ENCODE data around the gene ATP6V1B1.

Gene ATP6V1B1

GRCh38 chr2:70935468-70936164, at the start of gene ATP6V1B1:
TSS of gene ATP6V1B1 (plus strand) at chr2:70935900. CDS start at chr2:70935955, 55 bp downstream.
- Mint-ChIP-seq H3K27ac (no peak within 1 kb of the TSS), H3K27me3 (peaks cover 7% of the 10 kb centered on the region), H3K4me1 (no peaks in the 10 kb centered on the region), H3K4me3 (no peak within 1 kb of the TSS), H3K36me3 (ENCODE audit: low read depth) (no peaks in the 10 kb centered on the region), H3K9me3 (no peaks in the 10 kb centered on the region)
- ATAC-seq (no peak), DNase-seq (no peak)

DNA sequence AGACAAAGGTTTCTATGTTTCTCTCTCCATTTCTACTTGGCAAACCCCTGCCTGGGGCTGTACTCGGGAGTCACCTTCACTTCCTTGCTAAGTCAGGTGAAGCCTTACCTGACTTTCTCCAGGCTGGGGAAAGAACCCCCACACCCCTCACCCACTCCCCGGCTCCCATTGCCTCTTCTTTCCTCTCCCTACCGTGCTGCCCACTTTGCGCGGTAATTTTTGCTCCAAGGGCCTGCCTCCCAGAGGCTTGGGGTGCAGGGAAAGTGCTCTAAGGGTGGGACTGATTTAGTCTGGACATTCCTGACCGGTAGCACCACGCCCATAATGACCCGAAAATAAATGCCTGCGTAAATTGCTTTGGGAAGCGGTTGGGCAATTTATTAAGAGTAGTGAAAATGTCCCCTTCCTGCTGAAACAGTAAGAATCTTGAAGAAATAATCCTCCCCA, 49.1 kb upstream of the ATP6V1B1 start:
- H3K36me3 Mint-ChIP-seq (ENCODE audit: low read depth): no peaks in the 10 kb centered on the region
- DNase-seq: no peak
- no peak overlapping the region for H3K27ac Mint-ChIP-seq
- peak overlapping the region; percentile 63 for H3K4me3 Mint-ChIP-seq
- no peak for ATAC-seq
- peaks cover 86% of the 10 kb centered on the region for H3K27me3 Mint-ChIP-seq
- peaks cover 26% of the 10 kb centered on the region for H3K4me1 Mint-ChIP-seq
- no peaks in the 10 kb centered on the region for H3K9me3 Mint-ChIP-seq

DNA sequence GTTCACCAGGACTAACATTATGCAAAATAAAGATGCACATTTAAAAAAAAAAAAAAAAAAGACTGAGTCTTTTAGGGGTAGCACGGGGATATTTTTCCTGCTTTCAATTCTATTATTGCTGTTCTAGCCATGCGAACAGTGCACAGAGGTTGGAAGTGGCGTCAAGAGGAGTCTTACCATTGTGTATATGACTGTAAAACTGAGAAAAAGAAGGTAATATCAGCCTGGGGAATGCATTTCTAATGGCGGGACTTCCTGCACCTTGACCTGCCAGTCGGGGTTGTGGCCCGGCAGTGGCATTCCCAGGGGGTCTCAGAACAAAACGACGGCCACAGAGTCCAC, 48.5 kb upstream of the ATP6V1B1 start:
- ATAC-seq (no peak), DNase-seq (no peak)
- Mint-ChIP-seq H3K36me3 (ENCODE audit: low read depth) (no peaks in the 10 kb centered on the region), H3K27me3 (peaks cover 83% of the 10 kb centered on the region), H3K4me3 (peak overlapping the region; percentile 63), H3K9me3 (no peaks in the 10 kb centered on the region), H3K4me1 (peaks cover 26% of the 10 kb centered on the region), H3K27ac (peak overlapping the region; percentile 60)

GRCh38 chr2:70887550-70888246, 48.0 kb upstream of the ATP6V1B1 start:
- Mint-ChIP-seq H3K4me3 (peak overlapping the region; percentile 57), H3K36me3 (ENCODE audit: low read depth) (no peaks in the 10 kb centered on the region), H3K27ac (no peak overlapping the region), H3K9me3 (no peaks in the 10 kb centered on the region), H3K4me1 (peaks cover 26% of the 10 kb centered on the region), H3K27me3 (peaks cover 83% of the 10 kb centered on the region)
- ATAC-seq (no peak), DNase-seq (peak; percentile 58)

DNA sequence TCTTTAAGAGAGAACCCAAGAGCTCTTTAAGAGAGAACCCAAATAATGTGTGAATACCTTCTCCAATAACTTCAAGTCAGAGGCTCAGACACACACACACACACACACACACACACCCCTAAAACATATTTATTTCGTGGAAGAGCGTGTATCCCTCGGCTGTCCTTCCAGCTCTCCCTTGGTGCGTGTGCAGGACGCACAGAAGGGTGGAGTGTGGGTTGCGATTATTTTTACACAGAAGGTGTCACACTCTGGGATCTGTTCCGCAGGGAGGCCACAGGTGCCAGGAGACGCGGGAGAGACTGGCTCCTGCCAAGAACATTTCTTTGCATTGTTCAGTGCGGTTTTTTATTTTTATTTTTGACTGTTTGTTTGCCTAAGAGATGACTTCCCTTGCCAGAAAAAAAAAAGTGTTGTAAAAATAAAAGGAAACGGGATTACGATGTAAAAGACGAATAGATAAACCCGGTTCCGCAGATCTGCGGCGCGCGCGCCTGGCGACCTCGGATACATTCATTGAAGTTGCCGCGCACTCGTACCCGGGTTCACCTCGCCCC, 47.3 kb upstream of the ATP6V1B1 start:
- ATAC-seq (no peak), DNase-seq (no peak)
- H3K36me3 Mint-ChIP-seq (ENCODE audit: low read depth): no peaks in the 10 kb centered on the region
- peak overlapping the region; percentile 57 for H3K4me3 Mint-ChIP-seq
- H3K9me3 Mint-ChIP-seq: no peaks in the 10 kb centered on the region
- H3K27me3 Mint-ChIP-seq: peaks cover 84% of the 10 kb centered on the region
- H3K27ac Mint-ChIP-seq: no peak overlapping the region
- peaks cover 26% of the 10 kb centered on the region for H3K4me1 Mint-ChIP-seq

DNA sequence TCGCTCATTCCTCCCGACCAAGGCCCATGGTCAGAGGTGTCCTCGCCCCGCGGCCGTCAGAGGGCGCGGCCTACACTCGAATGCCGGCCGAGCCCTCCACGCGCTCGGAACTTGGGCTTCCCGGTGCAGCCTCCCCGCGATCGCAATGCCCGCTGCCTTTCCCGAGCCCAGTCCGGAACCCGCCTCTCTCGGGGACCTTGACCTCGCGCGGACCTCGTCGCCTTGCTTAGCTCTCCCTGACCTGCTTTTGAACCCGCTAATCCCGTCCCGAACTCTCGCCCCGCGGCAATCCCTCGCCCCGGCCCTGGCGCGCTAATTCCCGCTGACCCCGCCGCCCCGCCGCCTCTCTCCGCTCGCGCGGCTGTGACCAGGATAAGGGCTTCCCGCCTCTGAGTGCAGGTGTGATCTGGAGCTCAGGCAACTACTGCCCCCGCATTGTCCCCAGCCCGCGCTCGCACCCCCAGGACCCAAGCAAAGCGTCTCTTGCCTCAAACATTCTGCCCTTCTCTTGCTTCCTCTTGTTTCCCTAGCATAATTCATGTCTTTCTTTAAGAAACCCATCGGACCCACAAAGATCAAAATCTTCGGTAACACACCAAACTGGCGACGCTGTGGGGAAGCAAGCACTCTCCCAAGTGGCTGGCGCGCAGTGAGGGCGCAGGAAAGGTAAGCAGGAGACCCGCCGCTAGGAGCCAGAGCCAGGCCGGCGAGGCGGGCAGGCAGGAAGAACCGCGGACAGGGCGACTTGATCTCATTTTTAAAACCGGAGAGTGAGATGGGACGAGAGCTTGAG, 46.6 kb upstream of the ATP6V1B1 start:
- DNase-seq: no peak
- H3K9me3 Mint-ChIP-seq: no peaks in the 10 kb centered on the region
- peak overlapping the region; percentile 57 for H3K4me3 Mint-ChIP-seq
- peak overlapping the region; percentile 22 for H3K27ac Mint-ChIP-seq
- H3K27me3 Mint-ChIP-seq: peaks cover 85% of the 10 kb centered on the region
- H3K36me3 Mint-ChIP-seq (ENCODE audit: low read depth): no peaks in the 10 kb centered on the region
- no peak for ATAC-seq
- H3K4me1 Mint-ChIP-seq: peaks cover 26% of the 10 kb centered on the region

GRCh38 chr2:70889716-70890037, 46.0 kb upstream of the ATP6V1B1 start:
- H3K4me1 Mint-ChIP-seq: peaks cover 26% of the 10 kb centered on the region

GRCh38 chr2:70890469-70891065, 45.1 kb upstream of the ATP6V1B1 start:
- ATAC-seq (no peak), DNase-seq (no peak)
- no peak overlapping the region for H3K27ac Mint-ChIP-seq
- H3K27me3 Mint-ChIP-seq: peaks cover 89% of the 10 kb centered on the region
- H3K4me3 Mint-ChIP-seq: no peak overlapping the region
- H3K36me3 Mint-ChIP-seq (ENCODE audit: low read depth): no peaks in the 10 kb centered on the region
- peaks cover 26% of the 10 kb centered on the region for H3K4me1 Mint-ChIP-seq
- no peaks in the 10 kb centered on the region for H3K9me3 Mint-ChIP-seq

More at GRCh38 chr2:70889716-70890037, 46.0 kb upstream of the ATP6V1B1 start:
- DNase-seq (no peak), ATAC-seq (no peak)
- H3K36me3 Mint-ChIP-seq (ENCODE audit: low read depth): no peaks in the 10 kb centered on the region
- H3K9me3 Mint-ChIP-seq: no peaks in the 10 kb centered on the region
- H3K4me3 Mint-ChIP-seq: no peak overlapping the region
- H3K27ac Mint-ChIP-seq: no peak overlapping the region
- H3K27me3 Mint-ChIP-seq: peaks cover 86% of the 10 kb centered on the region

- no peaks in the 10 kb centered on the region for H3K9me3 Mint-ChIP-seq
- peaks cover 91% of the 10 kb centered on the region for H3K27me3 Mint-ChIP-seq
- no peak for DNase-seq
- no peak overlapping the region for H3K27ac Mint-ChIP-seq
- no peaks in the 10 kb centered on the region for H3K36me3 Mint-ChIP-seq (ENCODE audit: low read depth)
- ATAC-seq: no peak
- H3K4me3 Mint-ChIP-seq: no peak overlapping the region
- peaks cover 26% of the 10 kb centered on the region for H3K4me1 Mint-ChIP-seq
Measured at GRCh38 chr2:70891572-70892357, 43.9 kb upstream of the ATP6V1B1 start.

DNA sequence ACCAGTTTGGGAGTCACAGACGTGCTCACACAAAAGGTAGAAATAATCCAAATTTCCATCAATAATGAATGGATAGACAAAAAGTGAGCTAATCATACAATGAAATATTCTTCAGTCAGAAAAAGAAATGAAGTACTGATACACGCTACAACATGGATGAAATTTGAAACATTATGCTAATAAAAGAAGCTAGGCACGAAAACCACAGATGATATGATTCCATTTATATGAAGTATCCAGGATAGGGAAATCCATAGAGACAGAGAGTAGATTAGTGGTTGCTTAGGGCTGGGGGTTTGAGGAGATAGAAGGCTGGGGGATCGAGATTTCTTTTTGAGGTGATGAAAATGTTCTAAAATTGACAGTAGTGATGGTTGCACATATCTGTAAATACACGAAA, 43.0 kb upstream of the ATP6V1B1 start:
- Mint-ChIP-seq H3K4me1 (peaks cover 22% of the 10 kb centered on the region), H3K36me3 (ENCODE audit: low read depth) (no peaks in the 10 kb centered on the region), H3K4me3 (no peak overlapping the region), H3K9me3 (no peaks in the 10 kb centered on the region), H3K27ac (no peak overlapping the region), H3K27me3 (peaks cover 93% of the 10 kb centered on the region)
- DNase-seq (no peak), ATAC-seq (no peak)

GRCh38 chr2:70893186-70893585, 42.5 kb upstream of the ATP6V1B1 start:
- no peak for DNase-seq
- H3K27me3 Mint-ChIP-seq: peaks cover 93% of the 10 kb centered on the region
- peaks cover 17% of the 10 kb centered on the region for H3K4me1 Mint-ChIP-seq
- H3K36me3 Mint-ChIP-seq (ENCODE audit: low read depth): no peaks in the 10 kb centered on the region
- H3K4me3 Mint-ChIP-seq: no peak overlapping the region
- H3K9me3 Mint-ChIP-seq: no peaks in the 10 kb centered on the region
- no peak overlapping the region for H3K27ac Mint-ChIP-seq
- no peak for ATAC-seq

GRCh38 chr2:70894765-70895164, 40.9 kb upstream of the ATP6V1B1 start:
- DNase-seq: no peak
- H3K36me3 Mint-ChIP-seq (ENCODE audit: low read depth): no peaks in the 10 kb centered on the region
- peaks cover 93% of the 10 kb centered on the region for H3K27me3 Mint-ChIP-seq
- ATAC-seq: no peak
- no peaks in the 10 kb centered on the region for H3K9me3 Mint-ChIP-seq
- no peak overlapping the region for H3K27ac Mint-ChIP-seq
- H3K4me3 Mint-ChIP-seq: no peak overlapping the region
- H3K4me1 Mint-ChIP-seq: peaks cover 6% of the 10 kb centered on the region

DNA sequence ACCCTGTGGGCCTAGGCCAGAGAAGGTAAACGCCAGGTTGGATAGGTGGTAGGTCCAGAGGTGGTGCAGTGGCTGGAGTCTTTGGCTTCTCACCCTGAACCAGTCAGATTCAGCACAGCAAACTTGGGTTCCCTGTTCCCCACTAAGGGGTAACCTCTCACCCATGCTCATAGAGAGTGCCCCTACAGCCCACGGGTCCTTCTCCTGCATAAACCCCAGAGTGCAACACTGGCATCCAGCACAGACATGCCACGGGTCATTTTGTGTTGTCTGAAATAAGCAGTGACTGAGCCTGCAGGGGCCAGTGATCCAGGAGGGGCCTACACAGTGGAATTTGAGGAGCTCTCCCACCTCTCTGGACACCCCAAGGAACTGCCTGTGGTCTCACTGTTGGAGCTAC, 40.5 kb upstream of the ATP6V1B1 start:
- Mint-ChIP-seq H3K4me1 (peaks cover 9% of the 10 kb centered on the region), H3K9me3 (no peaks in the 10 kb centered on the region), H3K4me3 (no peak overlapping the region), H3K36me3 (ENCODE audit: low read depth) (no peaks in the 10 kb centered on the region), H3K27me3 (peaks cover 93% of the 10 kb centered on the region), H3K27ac (no peak overlapping the region)
- DNase-seq: no peak
- no peak for ATAC-seq
